ENCODE data around the gene LRPAP1. TPM values are rescaled to one million over a fixed set of nuclear protein-coding genes. Genes with fewer than 3 reads are reported as not detected.

LRPAP1 gene
- polyA plus RNA-seq, 1 of the 3 experiments (the other 2 are of a cell fraction): 209 TPM

DNA sequence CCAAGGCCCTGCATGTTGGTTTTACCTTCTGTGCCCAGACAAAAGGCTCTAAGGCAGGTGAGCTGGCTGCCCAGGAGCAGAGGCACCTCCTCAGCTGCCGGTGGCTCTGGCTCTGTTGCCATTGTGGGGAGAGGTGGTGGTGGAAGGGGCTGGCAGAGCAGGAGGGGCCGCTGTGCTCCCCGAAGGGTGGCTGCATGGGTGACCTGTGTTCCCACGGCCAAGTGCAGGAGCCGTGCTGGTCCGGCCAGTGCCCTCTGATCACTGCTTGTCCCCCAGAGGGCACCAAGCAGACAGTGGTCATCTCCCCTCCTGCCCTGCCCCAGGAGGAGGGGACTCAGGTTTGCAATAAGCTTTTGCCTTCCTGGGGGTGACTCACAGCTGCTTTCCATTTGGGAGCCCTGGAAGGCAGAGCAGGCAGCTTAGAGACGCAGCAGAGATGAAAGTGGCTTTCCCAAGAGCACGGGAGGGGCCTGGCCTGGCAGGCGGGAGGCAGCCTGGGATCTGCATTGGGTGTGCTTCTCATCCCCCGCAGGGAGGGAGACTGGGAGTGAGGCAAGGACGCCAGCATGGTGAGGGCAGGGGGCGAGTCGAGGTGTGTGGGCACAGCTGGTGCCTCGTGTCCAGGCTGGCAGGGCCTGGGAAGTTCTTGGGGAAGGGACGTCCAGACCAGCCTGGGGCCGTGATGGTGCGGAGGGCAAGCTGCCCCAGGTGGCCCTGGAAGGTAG is 40.4 kb downstream of the LRPAP1 start:
- Histone ChIP-seq H3K9ac (no peak overlapping the region), H3K79me2 (ENCODE audit: insufficient read depth) (no peaks in the 10 kb centered on the region), H3K27me3 (ENCODE audit: insufficient read depth) (no peaks in the 10 kb centered on the region), H3K27ac (ENCODE audit: low read depth in 2 of 2, low read length in 1 of 2) (no peak overlapping the region; a peak in 1 of 4 replicates), H3F3A (replicated peaks; ENCODE audit: insufficient read depth) (no peaks in the 10 kb centered on the region), H2AFZ (ENCODE audit: low read depth) (no peak overlapping the region), H3K9me2 (no peaks in the 10 kb centered on the region), H3K36me3 (replicated peaks in 1 of 2; ENCODE audit: control insufficient read depth in 1 of 2, insufficient read depth in 2 of 2, low read length in 1 of 2) (no peaks in the 10 kb centered on the region), H4K20me1 (ENCODE audit: insufficient read depth) (no peaks in the 10 kb centered on the region), H3K9me3 (no peaks in the 10 kb centered on the region), H3K4me3 (ENCODE audit: low read depth in 2 of 2, low read length in 1 of 2) (no peak overlapping the region; a peak in 1 of 4 replicates), H3K4me2 (peak overlapping the region; percentile 33; the same call in 1 of the 2 replicates), H3K4me1 (ENCODE audit: control insufficient read depth in 1 of 2, insufficient read depth in 2 of 2, low read depth in 1 of 2, low read length in 1 of 2) (peaks cover 0 to 23% of the 10 kb centered on the region in 2 experiments; a peak in 1 of 4 replicates)
- POLR2A ChIA-PET: interaction anchor here (0.6 to 1.3 kb wide), 2 partner anchors 8 to 22 kb away, joined by 3 read pairs; no protein-coding TSS in a partner anchor
- CTCF ChIA-PET: interaction anchor here (1.7 to 4.7 kb wide), 2 partner anchors 11 to 274 kb away, joined by 6 to 30 read pairs; partner anchors contain the start of gene ADRA2C
- DNase-seq: peak; percentile 76
- 43% methylated on average over 11 of the region's 17 CpGs for WGBS (ENCODE audit: low lambda C conversion rate)
- TF ChIP-seq RXRA (IDR thresholded peaks at IDR 0.05; ENCODE audit: borderline replicate concordance, low read depth) (no peak), YY1 (IDR thresholded peaks at IDR 0.05; ENCODE audit: low read depth) (no peak), CHD2 (IDR thresholded peaks at IDR 0.05; ENCODE audit: low read length, partially characterized antibody) (no peak), GABPA (IDR thresholded peaks at IDR 0.05; ENCODE audit: low read depth) (no peak), IRF3 (IDR thresholded peaks at IDR 0.05; ENCODE audit: low read depth, low read length) (no peak), MXI1 (IDR thresholded peaks at IDR 0.05; ENCODE audit: low read depth, low read length) (no peak), POLR2AphosphoS5 (IDR thresholded peaks at IDR 0.05; ENCODE audit: low read depth, low read length) (no peak), SIN3A (IDR thresholded peaks at IDR 0.05; ENCODE audit: borderline replicate concordance, low read depth, low read length) (no peak), FOSL2 (IDR thresholded peaks at IDR 0.05; ENCODE audit: borderline replicate concordance, low read depth) (no peak), GATA2 (CRISPR knock-in tag; IDR thresholded peaks at IDR 0.05) (no peak), SMC3 (IDR thresholded peaks at IDR 0.05; ENCODE audit: low read depth, low read length) (no peak), NFIC (IDR thresholded peaks at IDR 0.05; ENCODE audit: borderline replicate concordance) (no peak), ZBTB33 (IDR thresholded peaks at IDR 0.05; ENCODE audit: borderline replicate concordance, low read depth) (no peak)
- TF ChIP-seq, protein P1, sequence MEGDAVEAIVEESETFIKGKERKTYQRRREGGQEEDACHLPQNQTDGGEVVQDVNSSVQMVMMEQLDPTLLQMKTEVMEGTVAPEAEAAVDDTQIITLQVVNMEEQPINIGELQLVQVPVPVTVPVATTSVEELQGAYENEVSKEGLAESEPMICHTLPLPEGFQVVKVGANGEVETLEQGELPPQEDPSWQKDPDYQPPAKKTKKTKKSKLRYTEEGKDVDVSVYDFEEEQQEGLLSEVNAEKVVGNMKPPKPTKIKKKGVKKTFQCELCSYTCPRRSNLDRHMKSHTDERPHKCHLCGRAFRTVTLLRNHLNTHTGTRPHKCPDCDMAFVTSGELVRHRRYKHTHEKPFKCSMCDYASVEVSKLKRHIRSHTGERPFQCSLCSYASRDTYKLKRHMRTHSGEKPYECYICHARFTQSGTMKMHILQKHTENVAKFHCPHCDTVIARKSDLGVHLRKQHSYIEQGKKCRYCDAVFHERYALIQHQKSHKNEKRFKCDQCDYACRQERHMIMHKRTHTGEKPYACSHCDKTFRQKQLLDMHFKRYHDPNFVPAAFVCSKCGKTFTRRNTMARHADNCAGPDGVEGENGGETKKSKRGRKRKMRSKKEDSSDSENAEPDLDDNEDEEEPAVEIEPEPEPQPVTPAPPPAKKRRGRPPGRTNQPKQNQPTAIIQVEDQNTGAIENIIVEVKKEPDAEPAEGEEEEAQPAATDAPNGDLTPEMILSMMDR (IDR thresholded peaks at IDR 0.05): no peak
- TF ChIP-seq, protein P2, sequence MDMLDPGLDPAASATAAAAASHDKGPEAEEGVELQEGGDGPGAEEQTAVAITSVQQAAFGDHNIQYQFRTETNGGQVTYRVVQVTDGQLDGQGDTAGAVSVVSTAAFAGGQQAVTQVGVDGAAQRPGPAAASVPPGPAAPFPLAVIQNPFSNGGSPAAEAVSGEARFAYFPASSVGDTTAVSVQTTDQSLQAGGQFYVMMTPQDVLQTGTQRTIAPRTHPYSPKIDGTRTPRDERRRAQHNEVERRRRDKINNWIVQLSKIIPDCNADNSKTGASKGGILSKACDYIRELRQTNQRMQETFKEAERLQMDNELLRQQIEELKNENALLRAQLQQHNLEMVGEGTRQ (IDR thresholded peaks at IDR 0.05; ENCODE audit: borderline replicate concordance, low read depth, low read length): no peak
- TF ChIP-seq, protein P3, sequence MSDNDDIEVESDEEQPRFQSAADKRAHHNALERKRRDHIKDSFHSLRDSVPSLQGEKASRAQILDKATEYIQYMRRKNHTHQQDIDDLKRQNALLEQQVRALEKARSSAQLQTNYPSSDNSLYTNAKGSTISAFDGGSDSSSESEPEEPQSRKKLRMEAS (IDR thresholded peaks at IDR 0.05; ENCODE audit: low read depth): no peak

Measured in SK-N-SH (cell line).